MM.1S (cell line): ENCODE measurements around the gene ASGR1.

Source experiments
- EZH2 ChIP-seq: fragments of 300-600 bp; sonication (generic); optimal IDR thresholded peaks from 2 replicates; pipeline ENCODE3; 2017; ENCODE audit warnings: low read depth, mild to moderate bottlenecking, antibody characterized with exemption, low read length, mixed read lengths
- TF ChIP-seq, protein P1 (sequence below): fragments of 300-600 bp; sonication (generic); IDR thresholded peaks from 2 replicates; pipeline ENCODE4 v1.5.1; 2016; ENCODE audit warnings: antibody characterized with exemption, low read length, mixed read lengths

DNA sequence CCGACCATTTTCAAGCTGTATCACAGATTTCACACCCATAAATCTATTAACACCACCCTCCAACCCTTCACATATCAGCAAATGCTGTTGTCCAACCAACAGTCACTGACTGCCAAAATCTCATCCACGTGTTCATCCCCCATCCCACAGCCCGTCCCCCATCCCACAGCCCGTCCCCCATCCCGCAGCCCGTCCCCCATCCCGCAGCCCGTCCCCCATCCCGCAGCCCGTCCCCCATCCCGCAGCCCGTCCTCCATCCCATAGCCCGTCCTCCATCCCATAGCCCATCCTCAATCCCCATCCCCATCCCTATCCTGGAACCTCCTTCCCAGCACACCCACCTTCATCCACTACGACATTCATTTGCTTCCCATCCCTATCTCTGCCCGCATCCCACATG, 26.4 kb upstream of the ASGR1 start:
- TF ChIP-seq, protein P1, sequence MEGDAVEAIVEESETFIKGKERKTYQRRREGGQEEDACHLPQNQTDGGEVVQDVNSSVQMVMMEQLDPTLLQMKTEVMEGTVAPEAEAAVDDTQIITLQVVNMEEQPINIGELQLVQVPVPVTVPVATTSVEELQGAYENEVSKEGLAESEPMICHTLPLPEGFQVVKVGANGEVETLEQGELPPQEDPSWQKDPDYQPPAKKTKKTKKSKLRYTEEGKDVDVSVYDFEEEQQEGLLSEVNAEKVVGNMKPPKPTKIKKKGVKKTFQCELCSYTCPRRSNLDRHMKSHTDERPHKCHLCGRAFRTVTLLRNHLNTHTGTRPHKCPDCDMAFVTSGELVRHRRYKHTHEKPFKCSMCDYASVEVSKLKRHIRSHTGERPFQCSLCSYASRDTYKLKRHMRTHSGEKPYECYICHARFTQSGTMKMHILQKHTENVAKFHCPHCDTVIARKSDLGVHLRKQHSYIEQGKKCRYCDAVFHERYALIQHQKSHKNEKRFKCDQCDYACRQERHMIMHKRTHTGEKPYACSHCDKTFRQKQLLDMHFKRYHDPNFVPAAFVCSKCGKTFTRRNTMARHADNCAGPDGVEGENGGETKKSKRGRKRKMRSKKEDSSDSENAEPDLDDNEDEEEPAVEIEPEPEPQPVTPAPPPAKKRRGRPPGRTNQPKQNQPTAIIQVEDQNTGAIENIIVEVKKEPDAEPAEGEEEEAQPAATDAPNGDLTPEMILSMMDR, result no peak
- TF ChIP-seq EZH2, result no peak
